GM21447 (cell line): ENCODE results near the gene DEDD2.

ENCODE experiments used
- ATAC-seq: cut with Tn5 transposase; IDR thresholded peaks from one replicate; pipeline ENCODE4 v1.9.1; 2021; ENCODE audit not compliant: unreplicated experiment

DEDD2 gene

DNA sequence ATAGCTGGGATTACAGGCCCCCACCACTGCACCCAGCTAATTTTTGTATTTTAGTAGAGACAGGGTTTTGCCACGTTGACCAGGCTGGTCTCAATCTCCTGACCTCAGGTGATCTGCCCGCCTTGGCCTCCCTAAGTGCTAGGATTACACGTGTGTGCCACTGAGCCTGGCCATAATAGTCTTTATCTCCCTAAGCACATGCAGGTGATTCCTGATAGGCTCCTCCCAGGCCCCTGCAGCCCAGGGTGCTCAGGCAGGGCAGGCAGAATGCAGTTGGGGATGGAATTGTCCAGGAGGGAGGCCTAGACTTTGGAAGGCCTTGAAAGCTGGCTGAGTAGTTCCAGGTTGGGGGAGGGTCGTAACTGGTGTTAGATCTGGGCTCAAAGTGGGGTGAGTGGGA is 11.2 kb upstream of the DEDD2 start:
- no peak for ATAC-seq

- no peak for ATAC-seq
Observed at GRCh38 chr19:42226886-42227285, 9.4 kb upstream of the DEDD2 start.

DNA sequence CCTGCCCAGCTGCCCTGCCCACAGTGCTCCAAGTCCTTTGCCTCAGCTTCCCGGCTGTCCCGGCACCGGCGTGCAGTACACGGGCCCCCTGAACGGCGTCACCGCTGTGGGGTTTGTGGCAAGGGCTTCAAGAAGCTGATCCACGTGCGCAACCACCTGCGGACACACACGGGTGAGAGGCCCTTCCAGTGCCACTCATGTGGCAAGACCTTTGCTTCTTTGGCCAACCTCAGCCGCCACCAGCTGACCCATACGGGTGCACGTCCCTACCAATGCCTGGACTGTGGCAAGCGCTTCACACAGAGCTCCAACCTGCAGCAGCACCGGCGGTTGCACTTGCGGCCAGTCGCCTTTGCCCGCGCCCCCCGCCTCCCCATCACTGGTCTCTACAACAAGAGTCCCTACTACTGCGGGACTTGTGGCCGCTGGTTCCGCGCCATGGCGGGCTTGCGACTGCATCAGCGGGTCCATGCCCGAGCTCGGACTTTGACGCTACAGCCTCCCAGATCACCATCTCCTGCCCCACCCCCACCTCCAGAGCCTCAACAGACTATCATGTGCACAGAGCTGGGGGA is 8.3 kb upstream of the DEDD2 start:
- no peak for ATAC-seq

- ATAC-seq: no peak
Observed at GRCh38 chr19:42224940-42225717, 7.7 kb upstream of the DEDD2 start.

DNA sequence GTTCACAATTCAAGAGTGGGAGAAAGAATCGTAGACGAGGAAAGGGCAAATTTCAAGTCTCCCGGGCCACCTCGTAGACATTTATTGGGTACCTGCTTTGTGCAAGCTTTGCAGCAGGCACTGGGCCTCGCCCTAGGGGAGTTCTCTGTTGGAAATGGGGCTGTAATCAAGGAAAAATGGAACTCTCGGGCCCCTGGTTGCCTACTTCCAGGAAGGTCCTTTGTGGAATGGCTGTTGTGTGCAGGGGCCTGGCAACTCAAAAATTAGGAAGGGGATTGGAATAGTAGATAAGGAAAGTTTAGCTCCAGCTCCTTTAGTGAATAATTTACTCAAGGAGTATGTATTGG is 3.2 kb upstream of the DEDD2 start:
- no peak for ATAC-seq

DNA sequence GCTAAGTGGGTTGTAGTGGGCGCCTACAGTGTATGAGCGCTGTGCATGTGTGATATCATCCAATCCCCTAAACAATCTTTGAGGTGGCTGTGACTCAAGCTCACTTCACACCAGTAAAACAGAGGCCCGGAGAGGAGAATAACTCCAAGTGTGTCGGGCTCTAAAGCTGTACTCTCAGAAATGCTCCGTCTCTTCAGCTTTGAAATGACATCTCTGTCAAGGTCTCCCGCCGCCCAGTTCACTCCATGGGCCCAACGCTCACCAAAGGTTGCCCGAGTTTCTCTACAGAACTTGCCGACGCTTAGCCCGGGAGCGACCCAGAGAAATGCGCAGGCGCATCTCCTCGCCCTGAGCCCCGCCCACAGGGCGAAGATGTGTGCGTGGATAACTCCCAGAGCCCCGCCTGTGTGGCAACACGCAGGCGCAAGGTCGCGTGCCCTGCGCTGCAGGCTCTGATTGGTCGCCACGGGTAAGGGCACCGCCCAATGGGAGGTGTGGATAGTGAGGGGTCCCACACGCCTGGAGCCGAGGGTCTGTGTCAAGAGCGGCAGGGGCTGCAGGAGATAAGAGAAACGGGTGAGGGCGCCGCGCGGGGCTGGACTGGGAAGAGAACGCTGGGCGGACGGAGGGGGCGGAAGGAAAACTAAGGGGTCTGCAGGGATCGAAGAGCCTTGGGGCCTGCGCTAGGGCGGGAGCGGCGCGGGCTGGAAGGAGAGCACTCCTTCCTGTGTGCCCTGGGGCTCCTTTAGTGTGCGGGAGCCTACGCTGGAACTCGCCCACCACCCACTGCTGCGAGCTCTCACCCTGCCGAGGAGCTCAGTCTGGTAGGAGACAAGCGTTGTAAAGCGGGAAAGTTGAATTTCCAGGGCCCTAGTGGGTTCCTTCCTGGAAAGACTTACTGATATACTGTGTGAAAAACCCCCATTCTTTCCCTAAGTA is 2.6 kb upstream of the DEDD2 start, which contains the start of gene ZNF526:
TSS of gene ZNF526 (plus strand) at position 501 of the 939 bp plus-strand sequence. CDS start 4,092 bp downstream, outside the sequence.
- peak; percentile 73 for ATAC-seq

DNA sequence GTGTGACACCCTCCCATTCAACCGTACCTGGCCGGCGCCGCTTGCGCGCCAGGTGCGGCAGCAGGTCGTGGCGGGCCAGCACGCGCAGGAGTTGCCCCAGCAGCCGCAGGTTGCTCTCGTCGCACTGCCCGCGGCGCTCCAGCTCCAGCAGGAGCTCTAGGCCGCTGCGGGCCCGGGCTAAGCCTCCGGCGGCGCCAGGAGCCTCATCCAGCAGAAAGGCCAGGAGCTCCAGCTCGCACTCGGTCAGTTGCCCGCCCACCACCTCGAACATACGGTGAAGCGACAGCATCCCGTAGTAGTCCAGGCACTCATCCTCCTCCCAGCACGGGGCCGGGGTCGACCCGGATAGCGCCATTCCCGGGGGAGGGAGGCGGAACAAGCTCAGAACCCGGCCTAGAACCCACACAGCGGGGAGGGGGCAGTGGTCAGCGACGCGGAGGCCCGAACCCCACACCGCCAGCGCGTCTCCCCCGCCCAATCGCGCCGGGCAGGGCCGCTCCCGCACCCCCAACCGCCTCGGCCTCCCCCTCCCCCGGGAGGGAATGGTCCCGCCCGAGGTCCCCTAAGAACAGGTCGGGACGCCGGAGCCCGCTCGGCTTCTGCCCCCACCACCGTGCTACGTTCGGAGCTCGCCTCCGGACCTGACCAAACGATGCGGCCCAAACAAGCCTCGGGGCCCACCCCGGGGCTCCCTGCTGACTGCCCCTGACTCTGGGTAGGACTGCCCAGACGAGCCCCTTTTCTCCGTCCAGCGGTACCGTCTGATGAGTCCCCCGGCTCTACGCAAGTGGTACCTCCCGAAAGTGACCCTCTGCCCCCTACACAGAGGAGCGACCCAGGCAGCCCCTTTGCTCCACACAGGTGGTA is 591 bp downstream of the DEDD2 start:
- peak; percentile 3 for ATAC-seq

GRCh38 chr19:42214810-42215485 is 2.5 kb downstream of the DEDD2 start:
- no peak for ATAC-seq

GRCh38 chr19:42212886-42213285 is 4.6 kb downstream of the DEDD2 start:
- no peak for ATAC-seq

DNA sequence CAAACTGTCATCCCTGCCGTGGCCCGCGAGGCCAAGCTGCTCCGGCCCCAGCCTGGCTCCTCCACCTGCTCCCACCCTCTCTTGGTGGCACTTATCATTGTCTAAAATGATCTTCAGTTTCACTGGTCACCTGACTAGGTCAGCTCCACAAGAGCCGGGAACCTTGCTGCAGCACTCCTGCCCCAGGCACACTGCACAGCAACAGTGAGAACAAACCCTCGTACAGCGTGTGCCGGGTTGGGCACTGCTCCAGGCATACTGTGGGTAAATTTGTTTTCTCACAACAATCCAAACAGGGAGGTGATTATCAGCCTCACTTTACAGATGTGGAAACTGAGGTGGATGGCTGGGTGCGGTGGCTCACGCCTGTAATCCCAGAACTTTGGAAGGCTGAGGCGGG is 8.9 kb downstream of the DEDD2 start:
- no peak for ATAC-seq

GRCh38 chr19:42207767-42208271 is 9.7 kb downstream of the DEDD2 start:
- ATAC-seq: no peak

DNA sequence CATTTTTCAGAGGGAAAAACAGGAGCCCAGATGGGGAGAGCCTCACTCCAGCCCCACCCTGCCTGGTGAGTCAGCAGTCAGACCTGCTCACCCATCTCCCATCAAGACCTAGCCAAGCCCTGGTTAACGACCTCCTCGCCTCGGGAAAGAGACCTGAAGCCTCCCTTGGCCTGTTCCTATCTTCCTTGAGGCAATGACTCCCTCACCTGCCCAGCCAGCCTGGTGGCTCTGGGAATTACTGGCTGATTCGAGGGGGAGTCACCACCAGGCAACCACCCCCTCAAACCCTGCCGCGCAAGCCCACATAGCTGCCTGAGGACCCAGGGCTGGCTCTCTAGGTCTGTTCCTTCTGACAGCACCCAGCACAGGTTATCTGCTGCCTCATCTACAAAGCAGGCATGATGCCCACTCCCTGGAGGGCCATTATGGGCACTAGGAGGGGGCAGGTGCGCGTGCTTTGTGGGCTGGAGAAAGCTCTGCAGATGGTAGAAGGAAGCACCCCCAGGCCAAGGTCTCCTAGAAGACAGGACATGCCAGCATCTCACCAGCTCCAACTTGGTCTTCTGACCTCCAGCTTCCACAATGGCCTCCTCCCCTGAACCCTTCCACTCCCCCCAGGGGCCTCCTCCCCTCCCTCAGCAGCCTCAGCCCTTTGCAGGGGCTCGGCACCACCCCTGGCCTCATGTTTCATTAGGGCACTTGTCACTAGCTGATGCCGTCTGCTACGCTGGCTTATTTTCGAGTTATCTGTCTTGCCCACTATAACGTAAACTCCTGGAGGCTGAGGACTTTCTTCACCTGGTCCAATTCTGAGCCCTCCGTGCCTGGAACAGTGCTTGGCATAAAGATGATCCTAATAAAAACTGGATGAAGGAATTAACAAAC is 10.4 kb downstream of the DEDD2 start:
- ATAC-seq: no peak

- no peak for ATAC-seq
Observed at GRCh38 chr19:42204664-42205063, 12.8 kb downstream of the DEDD2 start.

DNA sequence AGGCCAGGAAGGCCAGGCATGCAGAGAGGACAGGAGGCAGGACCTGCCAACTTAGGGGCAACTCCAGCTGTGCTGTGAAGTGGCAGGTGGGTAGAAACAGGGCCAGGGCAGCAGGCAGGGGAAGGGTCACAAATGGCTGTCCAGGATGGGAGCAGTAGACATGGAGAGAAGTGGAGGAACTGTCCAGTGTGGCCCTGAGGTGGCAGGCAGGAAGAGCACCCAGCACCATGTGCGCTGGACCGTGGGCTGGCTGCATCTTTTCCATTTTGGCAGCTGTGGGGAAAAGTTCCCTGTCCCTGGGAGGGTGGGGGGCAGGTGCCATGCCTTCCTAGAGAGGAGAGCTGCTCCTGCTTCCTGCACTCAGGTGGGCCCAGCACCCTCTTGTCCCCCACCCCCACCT is 13.8 kb downstream of the DEDD2 start:
- ATAC-seq: no peak

GRCh38 chr19:42202290-42202880 is 15.1 kb downstream of the DEDD2 start:
- ATAC-seq: no peak

DNA sequence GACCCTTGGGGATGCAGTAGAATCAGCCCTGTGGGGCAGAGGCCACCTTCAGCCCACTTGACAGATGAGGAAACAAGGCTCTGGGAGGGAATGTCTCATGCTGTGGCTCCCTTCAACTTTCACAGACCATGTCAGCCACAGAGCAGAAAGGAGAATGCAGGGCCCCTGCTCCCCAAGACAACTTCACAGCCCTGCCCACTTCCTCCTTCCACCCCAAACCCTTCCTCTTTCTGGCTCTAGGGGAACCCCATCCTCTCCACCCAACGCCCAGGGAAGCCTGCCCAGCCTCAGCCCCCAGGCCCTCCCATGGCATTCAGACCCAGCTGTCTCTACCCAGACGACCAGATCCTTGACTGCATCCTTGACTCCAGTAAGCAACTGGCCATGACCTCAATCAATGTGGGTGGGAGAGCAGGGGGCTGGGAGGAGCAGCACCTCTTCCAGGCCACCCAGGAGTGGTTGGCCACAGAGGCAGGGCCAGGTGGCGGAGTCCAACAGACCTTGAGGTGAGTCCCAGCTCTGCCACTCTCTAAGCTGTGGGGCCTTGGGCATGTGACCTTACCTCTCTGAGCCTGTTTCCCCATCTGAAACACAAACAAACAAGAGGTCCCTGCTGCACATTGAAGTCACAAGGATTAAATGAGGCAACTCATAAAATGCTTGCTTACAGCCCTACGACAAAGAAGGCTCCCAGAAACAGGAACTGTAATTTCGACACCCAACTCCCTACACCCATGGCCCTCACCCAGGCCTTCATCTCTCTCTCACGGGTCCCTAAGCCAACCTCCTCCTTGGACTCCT is 15.8 kb downstream of the DEDD2 start:
- peak; percentile 47 for ATAC-seq

DNA sequence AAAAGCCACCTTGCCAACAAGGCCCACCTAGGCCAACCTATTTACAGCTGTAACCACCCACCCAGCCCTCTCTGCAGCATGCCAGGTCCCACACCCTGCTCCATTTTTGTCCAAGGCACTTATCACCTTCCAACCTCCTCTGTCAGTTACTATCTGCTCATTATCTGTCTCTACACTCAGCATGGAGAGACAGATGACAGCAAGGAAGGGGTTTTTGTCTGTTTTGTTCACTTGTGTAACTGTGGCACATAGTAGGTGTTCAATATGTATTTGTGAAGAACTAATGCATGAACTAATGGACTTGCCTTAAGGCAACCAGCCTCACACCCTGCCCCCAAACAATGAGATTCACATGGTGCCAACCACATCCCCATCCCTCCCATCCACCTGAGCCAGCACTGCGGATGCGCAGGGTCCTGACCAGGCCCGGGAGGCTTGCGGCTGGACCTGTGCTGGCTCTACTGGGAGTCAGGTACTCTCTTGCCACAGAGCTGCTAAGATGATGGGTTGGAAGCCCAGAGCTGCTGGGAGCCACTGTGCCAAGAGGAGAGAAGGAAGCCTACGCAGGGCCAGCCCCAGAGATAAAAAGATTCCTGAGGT is 17.3 kb downstream of the DEDD2 start:
- no peak for ATAC-seq
